B cell (primary cell): ENCODE results near the gene PGAP3. TPM values are rescaled to one million over a fixed set of nuclear protein-coding genes. Genes with fewer than 3 reads are reported as not detected.

Experiments used
- ATAC-seq: fragments of 200-7000 bp; cut with Tn5 transposase; one replicate; pipeline ENCODE4 v1.10.0; 2021; ENCODE audit warnings: low read depth, mild to moderate bottlenecking, moderate number of reproducible peaks, moderate library complexity
- CTCF ChIA-PET: fragments of 350-600 bp; sonication (Branson Sonifier 250); formaldehyde crosslinking; loops from one replicate; lab custom pipeline; 2021; ENCODE audit warnings: antibody characterized with exemption, inconsistent platforms; lab: Charles Lee
- POLR2A ChIA-PET: fragments of 350-600 bp; sonication (Branson Sonifier 250); formaldehyde crosslinking; loops from one replicate; lab custom pipeline; 2021; ENCODE audit warnings: antibody characterized with exemption; lab: Charles Lee
- DNase-seq: peaks from one replicate; pipeline ENCODE4 v3.0.0; 2013
- H2AFZ ChIP-seq: 2 replicates; pipeline ENCODE4 v1.6.1; 2012; ENCODE audit warnings: mild to moderate bottlenecking, low read depth, low read length; ENCODE audit not compliant: insufficient read depth, poor library complexity, severe bottlenecking
- H3K27ac ChIP-seq, 2 donors: 1 replicate in 1 of 2; 2 replicates in 1 of 2; pipeline ENCODE4 v1.5.1; 2012 to 2013; ENCODE audit warnings: low read length in 2 of 2, mild to moderate bottlenecking in 2 of 2, moderate library complexity in 1 of 2
- H3K27me3 ChIP-seq, 4 experiments: fragments of 200-600 bp in 1 of 4; sonication (generic) in 1 of 4; replicated peaks in 1 of 4; 1 replicate in 2 of 4; 2 replicates in 2 of 4; pipeline versions ENCODE4 v1.6.1 to v1.7.0; 2013 to 2016; ENCODE audit warnings: low read length in 3 of 4, mild to moderate bottlenecking in 2 of 4, mixed read lengths in 1 of 4, moderate library complexity in 1 of 4; ENCODE audit not compliant: insufficient read depth in 4 of 4, control insufficient read depth in 3 of 4; ENCODE audit errors: control extremely low read depth in 1 of 4
- H3K36me3 ChIP-seq, 2 experiments: replicated peaks in 1 of 2; 1 replicate in 1 of 2; 2 replicates in 1 of 2; pipeline versions ENCODE4 v1.6.1 to v1.7.1; 2013; ENCODE audit warnings: low read length in 1 of 2; ENCODE audit not compliant: insufficient read depth in 2 of 2, control insufficient read depth in 1 of 2; ENCODE audit errors: control extremely low read depth in 1 of 2, extremely low read depth in 1 of 2
- H3K4me1 ChIP-seq, 2 donors: fragments of 200-600 bp in 1 of 2; sonication (generic) in 1 of 2; 1 replicate in 1 of 2; 2 replicates in 1 of 2; pipeline versions ENCODE4 v1.5.1 to v1.6.1; 2013 to 2017; ENCODE audit warnings: low read length in 2 of 2; ENCODE audit not compliant: control insufficient read depth in 2 of 2, insufficient read depth in 2 of 2
- H3K4me2 ChIP-seq: replicated peaks from 2 replicates; pipeline ENCODE3; 2012; ENCODE audit warnings: mild to moderate bottlenecking, low read depth, low read length; ENCODE audit not compliant: poor library complexity, severe bottlenecking
- H3K4me3 ChIP-seq, 5 experiments: fragments of 200-600 bp in 1 of 5; sonication (generic) in 1 of 5; 1 replicate in 3 of 5; 2 replicates in 2 of 5; pipeline versions ENCODE4 v1.5.1 to v1.7.0; 2011 to 2016; ENCODE audit warnings: low read length in 4 of 5, mild to moderate bottlenecking in 4 of 5, low read depth in 2 of 5, control low read depth in 1 of 5, moderate library complexity in 1 of 5; ENCODE audit not compliant: insufficient read depth in 1 of 5; ENCODE audit errors: control extremely low read depth in 1 of 5, extremely low read depth in 1 of 5
- H3K79me2 ChIP-seq: fragments of 200-600 bp; sonication (generic); one replicate; pipeline ENCODE4 v1.6.0; 2016; ENCODE audit warnings: low read length; ENCODE audit not compliant: control insufficient read depth, insufficient read depth
- H3K9ac ChIP-seq: fragments of 200-600 bp; sonication (generic); 2 replicates; pipeline ENCODE4 v1.6.1; 2017; ENCODE audit warnings: mild to moderate bottlenecking, low read length, moderate library complexity
- H3K9me3 ChIP-seq, 3 donors: one replicate each; pipeline versions ENCODE4 v1.6.1 to v1.7.1; 2013; ENCODE audit warnings: low read length in 2 of 3; ENCODE audit not compliant: control insufficient read depth in 2 of 3, insufficient read depth in 1 of 3; ENCODE audit errors: control extremely low read depth in 1 of 3
- H4K20me1 ChIP-seq: 2 replicates; pipeline ENCODE4 v1.6.0; 2012; ENCODE audit warnings: mild to moderate bottlenecking, low read length; ENCODE audit not compliant: insufficient read depth, control insufficient read depth, poor library complexity, severe bottlenecking
- H3K27ac Mint-ChIP-seq: one replicate; pipeline ENCODE4 v1.8.0; 2021; ENCODE audit warnings: mixed read lengths
- H3K27me3 Mint-ChIP-seq: one replicate; pipeline ENCODE4 v1.8.0; 2021; ENCODE audit warnings: mixed read lengths
- H3K4me1 Mint-ChIP-seq: one replicate; pipeline ENCODE4 v1.8.0; 2021; ENCODE audit warnings: mixed read lengths
- H3K4me3 Mint-ChIP-seq: one replicate; pipeline ENCODE4 v1.8.0; 2021; ENCODE audit warnings: mixed read lengths
- H3K9me3 Mint-ChIP-seq: one replicate; pipeline ENCODE4 v1.8.0; 2022; ENCODE audit warnings: mixed read lengths; ENCODE audit not compliant: insufficient read depth
- CTCF ChIP-seq: fragments of 200-600 bp; IDR thresholded peaks from one replicate; pipeline ENCODE4 v1.8.0; 2022; ENCODE audit warnings: antibody characterized with exemption, mild to moderate bottlenecking
- EZH2 ChIP-seq: IDR thresholded peaks from 2 replicates; pipeline ENCODE4 v1.6.1; 2012; ENCODE audit warnings: borderline replicate concordance, low read depth, mild to moderate bottlenecking, moderate library complexity, low read length; ENCODE audit not compliant: insufficient read depth, poor library complexity, severe bottlenecking
- WGBS: methylation state at CpG from one replicate; pipeline ENCODE4 v1.1.5; 2013; ENCODE audit warnings: missing lambda C conversion rate; ENCODE audit not compliant: insufficient coverage; 5-methylcytosine and 5-hydroxymethylcytosine counted together
- intact Hi-C: fragments of 100-400 bp; cut with micrococcal nuclease; formaldehyde crosslinking; loops from one replicate; pipeline ENCODE4 v1.10.0; 2022
- polyA plus RNA-seq: library from polyadenylated mRNA; depleted of rRNA; stranded (reverse); fragments of >200 nt; gene quantifications from 2 replicates; pipeline ENCODE4 v1.2.3, GENCODE V29; 2012
- total RNA-seq, 2 donors: library from RNA; stranded (reverse); fragments of 120-200 nt in 1 of 2; gene quantifications; 1 replicate in 1 of 2; 2 replicates in 1 of 2; pipeline versions ENCODE4 v1.2.3 to v1.2.4, GENCODE V29; 2013 to 2022

Gene PGAP3
- total and polyA plus RNA-seq, 2 donors (not counting 1 experiment from before 2014, with no cell fraction given) = 27.4 to 34.3 TPM

- peak overlapping the region in 1 of 5 experiments; percentile 9 for H3K4me3 ChIP-seq
- H3K36me3 ChIP-seq = peaks cover 0 to 1% of the 10 kb centered on the region in 2 experiments
- ChIA-PET CTCF (interaction anchor here (0.9 to 1.1 kb wide), 2 partner anchors 18 to 68 kb away, joined by 3 read pairs; no protein-coding TSS in a partner anchor), POLR2A (interaction anchor here (0.6 kb wide), 1 partner anchor 43 kb away, joined by 4 read pairs; no protein-coding TSS in a partner anchor)
- peak overlapping the region; percentile 22 for H2AFZ ChIP-seq
- ATAC-seq (no peak), DNase-seq (no peak)
- peaks cover 6 to 17% of the 10 kb centered on the region in 2 donors for H3K4me1 ChIP-seq
- Mint-ChIP-seq H3K27me3 (peaks cover 33% of the 10 kb centered on the region), H3K4me3 (no peak overlapping the region), H3K4me1 (peaks cover 11% of the 10 kb centered on the region), H3K27ac (no peak overlapping the region), H3K9me3 (no peaks in the 10 kb centered on the region)
- H3K9ac ChIP-seq = peak overlapping the region; percentile 11
- no peaks in the 10 kb centered on the region for H3K79me2 ChIP-seq
- H3K9me3 ChIP-seq = peaks cover 0 to 4% (median 0%) of the 10 kb centered on the region in 3 donors
- peaks cover 0 to 33% (median 17%) of the 10 kb centered on the region in 4 experiments for H3K27me3 ChIP-seq
- 5% methylated on average over 51 of the region's 57 CpGs for WGBS
- peak overlapping the region; percentile 58 for H3K4me2 ChIP-seq
- no peaks in the 10 kb centered on the region for H4K20me1 ChIP-seq
- intact Hi-C loops = no loop called here
- H3K27ac ChIP-seq = no peak overlapping the region
- TF ChIP-seq EZH2 (peak; percentile 24), CTCF (no peak)
Observed at GRCh38 chr17:39700148-39700987, 12.5 kb upstream of the PGAP3 start.

GRCh38 chr17:39699818-39700147 is 11.9 kb upstream of the PGAP3 start, which contains the start of gene ERBB2:
ERBB2 (plus strand) TSS chr17:39700064; CDS start chr17:39700239, 175 bp downstream.
- WGBS = 22% methylated on average over 20 of the region's 20 CpGs
- CTCF ChIA-PET = no interaction called here
- peak within 1 kb of the TSS; percentile 11 for H3K9ac ChIP-seq

More at GRCh38 chr17:39699818-39700147, 11.9 kb upstream of the PGAP3 start, which contains the start of gene ERBB2:
- POLR2A ChIA-PET = no interaction called here
- Histone ChIP-seq H3K27ac (no peak within 1 kb of the TSS), H3K36me3 (peaks cover 0 to 6% of the 10 kb centered on the region in 2 experiments), H2AFZ (peak within 1 kb of the TSS; percentile 22), H3K4me1 (peaks cover 6 to 17% of the 10 kb centered on the region in 2 donors), H3K4me2 (peak within 1 kb of the TSS; percentile 58), H3K27me3 (peaks cover 0 to 33% (median 17%) of the 10 kb centered on the region in 4 experiments), H3K79me2 (no peaks in the 10 kb centered on the region), H3K4me3 (peak within 1 kb of the TSS in 1 of 5 experiments; percentile 9), H3K9me3 (peaks cover 0 to 4% (median 0%) of the 10 kb centered on the region in 3 donors), H4K20me1 (no peaks in the 10 kb centered on the region)
- intact Hi-C loops = no loop called here
- ATAC-seq (no peak), DNase-seq (no peak)
- TF ChIP-seq CTCF (no peak), EZH2 (peak; percentile 50)
- no peaks in the 10 kb centered on the region for H3K9me3 Mint-ChIP-seq
- peak within 1 kb of the TSS; percentile 52 for H3K4me3 Mint-ChIP-seq
- H3K4me1 Mint-ChIP-seq = peaks cover 11% of the 10 kb centered on the region
- peaks cover 33% of the 10 kb centered on the region for H3K27me3 Mint-ChIP-seq
- H3K27ac Mint-ChIP-seq = no peak within 1 kb of the TSS
